AG09319 (cell line): ENCODE measurements around the gene OR2K2.

Source experiments
- DNase-seq: peaks from one replicate; pipeline ENCODE4 v3.0.0-alpha.2; 2010; ENCODE audit warnings: low read depth; ENCODE audit errors: extremely low read depth
- TF ChIP-seq, protein P1 (sequence below): IDR thresholded peaks from 2 replicates; pipeline ENCODE4 v1.5.1; 2011; ENCODE audit warnings: low read depth, mild to moderate bottlenecking, inconsistent platforms, low read length, moderate library complexity

OR2K2 gene, protein sequence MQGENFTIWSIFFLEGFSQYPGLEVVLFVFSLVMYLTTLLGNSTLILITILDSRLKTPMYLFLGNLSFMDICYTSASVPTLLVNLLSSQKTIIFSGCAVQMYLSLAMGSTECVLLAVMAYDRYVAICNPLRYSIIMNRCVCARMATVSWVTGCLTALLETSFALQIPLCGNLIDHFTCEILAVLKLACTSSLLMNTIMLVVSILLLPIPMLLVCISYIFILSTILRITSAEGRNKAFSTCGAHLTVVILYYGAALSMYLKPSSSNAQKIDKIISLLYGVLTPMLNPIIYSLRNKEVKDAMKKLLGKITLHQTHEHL

GRCh38 chr9:111330124-111330523 is at the start of gene OR2K2:
Gene OR2K2, minus strand, starts transcription at chr9:111330224. Its CDS starts 1,791 bp downstream, at chr9:111328433.
- TF ChIP-seq, protein P1, sequence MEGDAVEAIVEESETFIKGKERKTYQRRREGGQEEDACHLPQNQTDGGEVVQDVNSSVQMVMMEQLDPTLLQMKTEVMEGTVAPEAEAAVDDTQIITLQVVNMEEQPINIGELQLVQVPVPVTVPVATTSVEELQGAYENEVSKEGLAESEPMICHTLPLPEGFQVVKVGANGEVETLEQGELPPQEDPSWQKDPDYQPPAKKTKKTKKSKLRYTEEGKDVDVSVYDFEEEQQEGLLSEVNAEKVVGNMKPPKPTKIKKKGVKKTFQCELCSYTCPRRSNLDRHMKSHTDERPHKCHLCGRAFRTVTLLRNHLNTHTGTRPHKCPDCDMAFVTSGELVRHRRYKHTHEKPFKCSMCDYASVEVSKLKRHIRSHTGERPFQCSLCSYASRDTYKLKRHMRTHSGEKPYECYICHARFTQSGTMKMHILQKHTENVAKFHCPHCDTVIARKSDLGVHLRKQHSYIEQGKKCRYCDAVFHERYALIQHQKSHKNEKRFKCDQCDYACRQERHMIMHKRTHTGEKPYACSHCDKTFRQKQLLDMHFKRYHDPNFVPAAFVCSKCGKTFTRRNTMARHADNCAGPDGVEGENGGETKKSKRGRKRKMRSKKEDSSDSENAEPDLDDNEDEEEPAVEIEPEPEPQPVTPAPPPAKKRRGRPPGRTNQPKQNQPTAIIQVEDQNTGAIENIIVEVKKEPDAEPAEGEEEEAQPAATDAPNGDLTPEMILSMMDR, result no peak
- DNase-seq, result no peak

DNA sequence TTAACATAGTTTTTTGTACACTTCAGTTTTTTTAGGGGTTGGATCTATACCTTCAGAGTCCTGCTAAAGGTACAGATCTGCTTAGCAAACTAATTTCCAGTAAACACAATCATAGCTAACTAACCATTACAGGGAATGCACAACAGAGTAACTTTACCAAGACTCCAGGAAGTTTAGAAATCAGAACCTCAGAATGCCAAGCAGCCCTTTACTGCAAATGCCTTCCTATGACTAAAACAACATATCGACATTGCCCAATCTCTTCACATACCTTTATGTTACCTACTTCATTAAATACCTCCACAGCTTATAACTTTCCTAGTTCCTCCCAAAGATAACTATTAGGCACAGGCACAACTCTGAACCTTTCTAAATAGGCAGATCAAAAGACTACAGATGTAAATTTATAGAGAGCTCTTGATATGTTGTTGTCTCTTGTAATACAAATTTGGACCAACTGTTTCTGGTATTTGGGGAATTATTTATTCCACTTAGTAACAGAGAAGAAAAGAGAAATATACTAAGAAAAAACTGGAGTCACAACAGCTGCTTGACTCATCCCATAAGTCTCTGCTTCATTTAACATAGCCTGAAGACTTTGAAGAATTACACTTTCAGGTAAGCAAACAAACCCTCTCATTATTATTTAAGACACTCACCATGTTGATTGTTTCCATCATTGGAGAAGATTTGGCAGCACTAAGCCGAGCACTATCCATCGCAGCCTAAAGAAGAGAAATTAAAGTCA is 46.0 kb upstream of the OR2K2 start:
- no peak for DNase-seq
- TF ChIP-seq, protein P1, result no peak

DNA sequence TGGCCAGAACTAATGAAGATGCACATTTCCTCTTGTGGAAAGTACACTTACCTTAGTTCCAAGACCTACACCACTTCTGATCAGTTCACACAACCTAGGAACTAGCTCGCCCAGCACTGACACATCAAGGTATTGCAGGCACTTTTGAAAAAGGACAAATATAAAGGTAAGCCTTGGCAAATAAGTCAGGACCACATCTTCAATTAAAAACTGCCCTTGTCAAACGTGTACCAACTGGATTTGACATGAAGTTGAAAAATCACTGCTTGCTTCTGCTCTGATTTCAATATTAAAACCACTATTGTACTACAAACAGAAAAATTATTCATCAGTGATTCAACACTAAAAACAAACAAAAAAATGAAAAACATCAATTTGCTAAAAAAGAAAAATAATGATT is 45.0 kb upstream of the OR2K2 start:
- DNase-seq, result no peak
- TF ChIP-seq, protein P1, result no peak

DNA sequence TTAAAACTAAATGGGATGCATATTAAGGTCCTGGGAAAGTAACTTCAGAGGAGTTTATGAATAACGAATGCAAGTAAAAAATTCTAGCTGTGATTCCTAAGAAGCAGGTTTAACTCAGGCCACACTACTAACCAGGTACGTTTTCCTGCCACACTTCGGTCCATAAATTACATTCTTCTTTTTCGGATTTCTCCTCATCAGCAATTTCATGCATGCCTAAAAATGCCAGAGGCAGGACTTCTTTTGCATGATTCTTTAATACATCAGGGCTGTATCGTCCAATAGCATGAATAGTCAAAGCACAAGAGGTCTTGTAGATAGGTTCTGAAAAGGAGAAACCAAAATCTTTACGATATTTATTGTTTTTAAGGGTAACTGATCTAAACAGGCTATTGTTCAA is 42.3 kb upstream of the OR2K2 start:
- TF ChIP-seq, protein P1, result no peak
- DNase-seq, result no peak

DNA sequence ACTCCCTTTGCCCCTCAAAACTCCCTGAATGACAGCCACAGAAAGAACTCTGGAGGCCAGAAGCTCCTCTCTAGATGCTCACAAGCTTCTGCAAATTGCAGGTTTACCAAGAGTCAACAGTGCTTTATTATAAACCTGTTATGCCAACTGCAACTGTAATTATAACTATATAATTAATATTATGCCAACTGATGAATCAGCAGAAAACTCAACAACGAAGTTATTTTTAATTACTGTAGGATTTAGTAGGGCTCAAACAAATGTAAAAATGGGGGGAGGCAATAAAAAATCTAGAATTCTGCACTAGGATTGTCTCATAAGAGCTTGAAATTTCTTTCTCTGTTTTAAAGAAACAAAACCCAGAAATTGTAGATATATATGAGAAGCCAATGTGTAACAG is 37.0 kb upstream of the OR2K2 start:
- TF ChIP-seq, protein P1, result no peak
- no peak for DNase-seq

DNA sequence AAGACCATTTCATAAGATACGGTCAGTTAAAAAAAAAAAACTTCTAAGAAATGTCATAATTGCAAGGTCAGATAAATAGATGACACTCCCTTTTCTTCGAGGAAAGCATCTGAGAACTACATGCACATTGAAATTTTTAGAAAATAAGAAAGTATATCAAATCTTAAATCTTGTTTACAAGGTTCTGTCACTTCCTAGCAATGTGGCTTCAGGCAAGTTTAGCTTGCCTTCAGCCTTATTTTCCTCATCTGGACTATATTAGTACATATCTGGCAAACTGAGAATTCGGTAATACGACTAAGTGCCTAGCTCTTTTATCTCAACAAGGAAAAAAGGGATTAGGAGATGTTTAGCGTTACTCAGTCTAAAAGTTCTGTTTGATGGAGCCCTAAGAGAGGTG is 32.5 kb upstream of the OR2K2 start:
- TF ChIP-seq, protein P1, result no peak
- peak; percentile 27 for DNase-seq

DNA sequence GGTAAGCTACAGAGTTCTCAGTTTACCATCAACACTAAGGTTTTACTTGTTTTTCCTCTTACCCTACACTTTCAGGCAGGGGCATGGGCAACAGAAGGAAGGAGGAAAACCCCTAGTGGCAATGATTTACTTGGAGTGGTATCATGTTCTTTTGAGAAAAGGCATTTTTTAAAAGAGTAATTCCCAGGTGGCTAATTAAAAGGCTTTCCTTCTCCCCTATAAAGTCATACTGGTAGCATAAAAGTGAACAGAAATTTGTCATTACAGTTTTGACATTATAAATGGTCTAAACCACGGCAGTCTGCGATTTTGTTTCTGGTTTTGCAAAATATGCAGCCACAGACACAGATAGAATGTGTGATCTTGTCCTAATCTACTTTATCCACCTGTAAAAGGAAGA is 30.9 kb upstream of the OR2K2 start:
- TF ChIP-seq, protein P1, result no peak
- DNase-seq, result no peak
